Muscle of back (tissue), 11 donors: ENCODE results near the gene RPL13A. TPM values are rescaled to one million over a fixed set of nuclear protein-coding genes. Genes with fewer than 3 reads are reported as not detected.

Experiments
- DNase-seq, 3 donors: peaks; one replicate each; pipeline versions ENCODE4 v3.0.0 to v3.0.0-alpha.2; 2013
- polyA plus RNA-seq, 10 donors: library from polyadenylated mRNA; unstranded; fragments of 120-200 nt; gene quantifications; one replicate each; pipeline ENCODE4 v1.2.1, GENCODE V29; 2013; ENCODE audit not compliant: insufficient read length in 10 of 10

The RPL13A gene
- polyA plus RNA-seq, 10 donors, result 3,542 to 5,037 (median 4,448) TPM

- DNase-seq, result no peak
Observed at GRCh38 chr19:49538643-49539042, 51.2 kb downstream of the RPL13A start.

- no peak for DNase-seq
Observed at GRCh38 chr19:49539192-49539952, 52.0 kb downstream of the RPL13A start.

Other genes starting within 250 kb of the RPL13A start
- 1 to 10 TPM in 7 of 10 donors, under 1 TPM in 3; 0.68 to 2.7 (median 2.0) TPM for gene SLC6A16, start 162.4 kb upstream of the RPL13A start, polyA plus RNA-seq
- 10 to 100 TPM; 13.5 to 37.3 (median 21.0) TPM for gene CD37, start 152.2 kb upstream of the RPL13A start, polyA plus RNA-seq
- gene TEAD2, start 125.2 kb upstream of the RPL13A start, polyA plus RNA-seq, result 10 to 100 TPM; 42.6 to 80.6 (median 64.0) TPM
- gene DKKL1, start 123.7 kb upstream of the RPL13A start, polyA plus RNA-seq, result 1 to 10 TPM; 1.3 to 2.7 (median 1.8) TPM
- gene KASH5, start 99.4 kb upstream of the RPL13A start, polyA plus RNA-seq, result under 1 TPM in 4 of 10 donors, not detected in 6; 0.05 to 0.50 (median 0.19) TPM
- not detected for gene PTH2, start 64.2 kb upstream of the RPL13A start, polyA plus RNA-seq
- not detected for gene GFY, start 62.2 kb upstream of the RPL13A start, polyA plus RNA-seq
- gene SLC17A7, start 46.1 kb upstream of the RPL13A start, polyA plus RNA-seq, result 1 to 10 TPM in 6 of 10 donors, under 1 TPM in 4; 0.45 to 2.0 (median 1.1) TPM
- 10 to 100 TPM; 34.6 to 51.9 (median 37.9) TPM for gene PIH1D1, start 35.8 kb upstream of the RPL13A start, polyA plus RNA-seq
- gene ALDH16A1, start 34.4 kb upstream of the RPL13A start, polyA plus RNA-seq, result 10 to 100 TPM in 7 of 10 donors, 1 to 10 TPM in 3; 6.0 to 17.8 (median 10.6) TPM
- gene FLT3LG, start 13.4 kb upstream of the RPL13A start, polyA plus RNA-seq, result 1 to 10 TPM; 2.2 to 8.1 (median 3.4) TPM
- gene RPS11, start 8.8 kb downstream of the RPL13A start, polyA plus RNA-seq, result 1,000 to 10,000 TPM; 2,415 to 3,967 (median 3,509) TPM
- 100 to 1,000 TPM; 144 to 218 (median 175) TPM for gene FCGRT, start 25.1 kb downstream of the RPL13A start, polyA plus RNA-seq
- 10 to 100 TPM; 37.0 to 96.6 (median 55.4) TPM for gene RCN3, start 40.4 kb downstream of the RPL13A start, polyA plus RNA-seq
- gene NOSIP, start 92.9 kb downstream of the RPL13A start, polyA plus RNA-seq, result 10 to 100 TPM; 42.8 to 73.0 (median 54.0) TPM
- under 1 TPM; 0.22 to 0.81 (median 0.57) TPM for gene PRRG2, start 93.7 kb downstream of the RPL13A start, polyA plus RNA-seq
- 10 to 100 TPM; 12.2 to 20.5 (median 16.1) TPM for gene PRR12, start 103.6 kb downstream of the RPL13A start, polyA plus RNA-seq
- 10 to 100 TPM; 24.2 to 35.5 (median 30.9) TPM for gene RRAS, start 152.5 kb downstream of the RPL13A start, polyA plus RNA-seq
- gene SCAF1, start 154.6 kb downstream of the RPL13A start, polyA plus RNA-seq, result 10 to 100 TPM; 19.3 to 32.8 (median 25.3) TPM
- gene IRF3, start 178.2 kb downstream of the RPL13A start, polyA plus RNA-seq, result 10 to 100 TPM; 25.2 to 44.4 (median 33.7) TPM
- 10 to 100 TPM; 21.3 to 32.7 (median 25.3) TPM for gene BCL2L12, start 178.3 kb downstream of the RPL13A start, polyA plus RNA-seq
- gene PRMT1, start 189.7 kb downstream of the RPL13A start, polyA plus RNA-seq, result 100 to 1,000 TPM; 169 to 194 (median 184) TPM
- 1 to 10 TPM in 4 of 10 donors, under 1 TPM in 6; 0.47 to 1.4 (median 0.93) TPM for gene ADM5, start 202.0 kb downstream of the RPL13A start, polyA plus RNA-seq
- gene CPT1C, start 203.5 kb downstream of the RPL13A start, polyA plus RNA-seq, result 10 to 100 TPM in 3 of 10 donors, 1 to 10 TPM in 7; 7.0 to 21.4 (median 9.7) TPM